Keratinocyte (primary cell): ENCODE measurements around the gene KASH5.

Source experiments
- EZH2 ChIP-seq: IDR thresholded peaks from one replicate; pipeline ENCODE4 v1.6.1; 2012; ENCODE audit warnings: inconsistent platforms, mild to moderate bottlenecking, low read length, moderate library complexity
- TF ChIP-seq, protein P1 (sequence below), 3 experiments: IDR thresholded peaks in 1 of 3; conservative IDR thresholded peaks in 1 of 3; optimal IDR thresholded peaks in 1 of 3; 2 replicates in 2 of 3; 3 replicates in 1 of 3; pipeline versions ENCODE3 to v1.5.1; 2011; ENCODE audit warnings: low read length in 3 of 3, mild to moderate bottlenecking in 3 of 3, moderate library complexity in 2 of 3, control low read depth in 1 of 3, inconsistent platforms in 1 of 3; ENCODE audit not compliant: insufficient read depth in 2 of 3; ENCODE audit errors: extremely low read depth in 1 of 3

DNA sequence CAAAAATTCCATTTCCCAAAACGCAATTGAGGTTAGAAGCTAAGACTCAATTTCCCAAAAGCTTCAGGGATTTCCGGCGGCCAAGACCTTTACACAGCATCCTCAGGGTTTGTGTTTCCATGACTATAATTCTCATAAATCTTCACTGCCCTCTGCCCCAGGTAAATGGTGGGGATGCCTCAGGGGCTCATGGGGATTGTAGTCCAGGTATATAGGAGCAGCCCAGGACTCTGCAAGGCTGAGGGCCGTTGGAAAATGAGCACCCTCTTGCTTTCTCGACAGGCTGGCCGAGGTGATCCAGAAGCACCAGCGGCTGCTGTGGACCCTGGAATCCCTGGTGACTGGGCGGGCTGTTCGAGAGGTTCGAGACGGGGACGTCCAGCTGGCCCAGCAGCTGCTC is 71.3 kb downstream of the KASH5 start:
- no peak for TF ChIP-seq EZH2
- TF ChIP-seq, protein P1, sequence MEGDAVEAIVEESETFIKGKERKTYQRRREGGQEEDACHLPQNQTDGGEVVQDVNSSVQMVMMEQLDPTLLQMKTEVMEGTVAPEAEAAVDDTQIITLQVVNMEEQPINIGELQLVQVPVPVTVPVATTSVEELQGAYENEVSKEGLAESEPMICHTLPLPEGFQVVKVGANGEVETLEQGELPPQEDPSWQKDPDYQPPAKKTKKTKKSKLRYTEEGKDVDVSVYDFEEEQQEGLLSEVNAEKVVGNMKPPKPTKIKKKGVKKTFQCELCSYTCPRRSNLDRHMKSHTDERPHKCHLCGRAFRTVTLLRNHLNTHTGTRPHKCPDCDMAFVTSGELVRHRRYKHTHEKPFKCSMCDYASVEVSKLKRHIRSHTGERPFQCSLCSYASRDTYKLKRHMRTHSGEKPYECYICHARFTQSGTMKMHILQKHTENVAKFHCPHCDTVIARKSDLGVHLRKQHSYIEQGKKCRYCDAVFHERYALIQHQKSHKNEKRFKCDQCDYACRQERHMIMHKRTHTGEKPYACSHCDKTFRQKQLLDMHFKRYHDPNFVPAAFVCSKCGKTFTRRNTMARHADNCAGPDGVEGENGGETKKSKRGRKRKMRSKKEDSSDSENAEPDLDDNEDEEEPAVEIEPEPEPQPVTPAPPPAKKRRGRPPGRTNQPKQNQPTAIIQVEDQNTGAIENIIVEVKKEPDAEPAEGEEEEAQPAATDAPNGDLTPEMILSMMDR (optimal IDR thresholded peaks at IDR 0.05 in 1 of 3, IDR thresholded peaks at IDR 0.05 in 1 of 3, conservative IDR thresholded peaks at IDR 0.05 in 1 of 3; ENCODE audit: extremely low read depth in 1 of 3, insufficient read depth in 2 of 3, low read length in 3 of 3), result no peak
